Measurements from ENCODE around the gene DOCK3.
A peak's percentile ranks its signal among the peaks of the same experiment; 100 is the strongest.

The DOCK3 gene

DNA sequence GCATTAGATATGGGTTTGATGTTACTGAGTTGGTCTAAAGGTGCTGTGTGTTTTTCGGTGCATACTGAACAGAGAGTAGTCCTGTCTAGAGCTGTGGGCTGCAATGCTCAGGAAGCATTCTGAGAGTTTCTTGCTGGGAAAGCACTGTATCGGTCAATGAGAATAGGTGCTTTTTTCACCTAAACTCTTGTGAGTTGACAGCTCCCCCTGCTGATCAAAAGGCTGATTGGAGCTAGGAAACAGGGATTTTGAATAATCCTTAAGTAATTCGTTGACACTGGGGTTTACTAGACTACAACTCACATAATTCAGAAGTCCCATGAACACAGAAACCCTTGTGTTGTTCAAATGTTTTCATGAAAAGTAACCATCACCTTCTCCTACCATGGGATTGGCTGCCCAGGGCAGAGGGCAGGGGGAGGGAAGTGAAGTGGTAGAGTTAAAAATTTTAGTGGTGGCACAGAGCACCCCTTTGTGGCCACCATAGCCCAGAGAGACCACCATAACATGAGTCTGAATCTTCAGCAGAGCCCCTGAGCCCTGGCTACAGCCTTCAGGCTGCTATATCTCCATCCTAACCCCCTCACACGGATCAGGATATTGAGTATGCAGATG, 697.3 kb downstream of the DOCK3 start:
- Histone ChIP-seq H3K4me3 (ENCODE audit: low read depth, low read length) (no peak overlapping the region), H3K27me3 (ENCODE audit: insufficient read depth, low read depth, severe bottlenecking) (no peaks in the 10 kb centered on the region), H3K27ac (no peak overlapping the region), H3K9me3 (ENCODE audit: severe bottlenecking) (peaks cover 9% of the 10 kb centered on the region), H3K36me3 (no peaks in the 10 kb centered on the region; the same call in 1 of the 2 replicates)
- peak; percentile 81 for DNase-seq
- peak; percentile 61 for TF ChIP-seq CTCF (IDR thresholded peaks at IDR 0.05; ENCODE audit: low read depth, low read length)

DNA sequence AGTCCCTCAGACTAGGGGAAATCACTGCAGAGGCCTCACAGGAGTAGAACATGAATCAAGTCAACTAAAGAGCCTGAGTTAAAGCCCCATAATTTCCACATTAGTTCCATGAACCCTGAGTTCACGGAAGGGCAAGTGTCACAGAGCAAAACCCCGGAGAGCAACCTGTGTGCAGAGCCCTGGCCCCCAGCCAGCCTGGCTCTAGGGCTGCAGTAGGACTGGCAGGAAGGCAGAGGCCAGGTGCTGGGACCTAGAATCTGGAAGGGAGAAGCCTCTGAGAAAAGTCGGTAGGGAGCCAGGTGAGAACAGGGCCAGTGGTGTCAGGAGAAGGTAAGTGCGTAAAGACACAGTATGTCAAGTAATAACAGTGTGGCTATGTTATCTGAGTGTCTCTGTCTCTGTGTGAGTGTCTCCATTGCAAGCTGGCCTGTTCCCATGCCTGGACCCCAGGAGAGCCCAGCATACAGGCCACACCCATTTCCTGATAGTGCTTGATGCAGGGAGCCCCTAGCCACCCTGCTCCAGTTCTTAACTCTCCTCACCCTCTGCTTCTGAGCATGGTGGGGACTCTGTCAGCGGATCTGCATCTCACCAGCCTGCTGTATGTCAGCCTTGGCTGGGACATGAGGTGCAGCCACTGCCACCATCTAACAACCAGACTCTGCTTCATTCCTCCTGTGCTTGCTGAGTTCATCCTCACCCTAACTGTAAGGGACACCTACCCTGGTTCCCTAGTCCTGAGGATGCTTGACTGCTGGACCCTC, 699.1 kb downstream of the DOCK3 start:
- DNase-seq: no peak
- no peak overlapping the region for H3K4me3 ChIP-seq (ENCODE audit: low read depth, low read length)
- TF ChIP-seq CTCF (IDR thresholded peaks at IDR 0.05; ENCODE audit: low read depth, low read length): no peak
- H3K9me3 ChIP-seq (ENCODE audit: severe bottlenecking): no peaks in the 10 kb centered on the region
- no peaks in the 10 kb centered on the region for H3K36me3 ChIP-seq
- no peaks in the 10 kb centered on the region for H3K27me3 ChIP-seq (ENCODE audit: insufficient read depth, low read depth, severe bottlenecking)
- H3K27ac ChIP-seq: no peak overlapping the region

GRCh38 chr3:51374456-51374855, 699.7 kb downstream of the DOCK3 start:
- TF ChIP-seq CTCF (IDR thresholded peaks at IDR 0.05; ENCODE audit: low read depth, low read length): no peak
- no peaks in the 10 kb centered on the region for H3K27me3 ChIP-seq (ENCODE audit: insufficient read depth, low read depth, severe bottlenecking)

DNA sequence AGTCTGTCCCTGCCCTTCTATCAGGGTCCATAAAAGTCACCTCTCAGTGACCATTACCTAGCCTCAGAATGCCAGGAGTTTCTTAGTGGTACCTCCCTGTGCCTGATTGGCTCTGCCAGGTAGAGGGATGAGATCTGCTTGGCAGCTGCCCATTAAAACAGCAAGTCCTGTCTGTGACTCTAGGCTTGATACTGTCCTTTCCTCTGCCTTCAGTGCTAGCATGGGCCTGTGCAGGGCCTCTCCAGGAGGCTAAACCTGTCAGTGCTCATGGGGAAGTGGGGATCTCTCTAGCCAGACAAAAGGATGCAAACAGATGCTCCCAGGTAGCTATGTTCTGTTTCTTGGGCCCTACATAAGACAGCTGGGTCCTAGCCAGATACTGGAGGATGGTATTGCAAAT, 700.4 kb downstream of the DOCK3 start:
- Histone ChIP-seq H3K27me3 (ENCODE audit: insufficient read depth, low read depth, severe bottlenecking) (no peaks in the 10 kb centered on the region), H3K27ac (no peak overlapping the region), H3K9me3 (ENCODE audit: severe bottlenecking) (no peaks in the 10 kb centered on the region), H3K36me3 (no peaks in the 10 kb centered on the region), H3K4me3 (ENCODE audit: low read depth, low read length) (no peak overlapping the region)
- DNase-seq: no peak
- no peak for TF ChIP-seq CTCF (IDR thresholded peaks at IDR 0.05; ENCODE audit: low read depth, low read length)

More at GRCh38 chr3:51374456-51374855, 699.7 kb downstream of the DOCK3 start:
- no peak for DNase-seq
- H3K27ac ChIP-seq: no peak overlapping the region
- no peak overlapping the region for H3K4me3 ChIP-seq (ENCODE audit: low read depth, low read length)
- no peaks in the 10 kb centered on the region for H3K9me3 ChIP-seq (ENCODE audit: severe bottlenecking)
- H3K36me3 ChIP-seq: no peaks in the 10 kb centered on the region

DNA sequence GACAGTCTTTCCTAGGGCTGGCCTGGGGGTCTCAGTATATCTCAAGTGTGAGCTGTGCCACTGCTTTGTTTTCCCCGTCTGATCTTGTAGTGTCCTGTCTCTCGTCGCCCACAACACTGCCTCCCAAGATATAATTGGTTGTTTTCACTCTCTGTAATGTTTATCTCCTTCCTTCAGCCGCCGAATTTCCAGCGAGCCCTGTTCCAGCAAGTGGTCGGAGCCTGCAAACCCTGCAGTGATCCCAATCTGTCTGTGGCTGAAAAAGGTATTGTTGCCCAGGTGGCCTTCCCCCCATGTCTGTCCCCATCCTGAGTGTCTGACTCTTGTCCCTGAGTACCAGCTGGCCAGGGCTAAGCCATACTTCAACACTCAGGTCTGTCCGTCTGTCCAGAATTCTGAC, 700.8 kb downstream of the DOCK3 start:
- Histone ChIP-seq H3K9me3 (ENCODE audit: severe bottlenecking) (no peaks in the 10 kb centered on the region), H3K36me3 (no peaks in the 10 kb centered on the region), H3K4me3 (ENCODE audit: low read depth, low read length) (no peak overlapping the region), H3K27ac (no peak overlapping the region), H3K27me3 (ENCODE audit: insufficient read depth, low read depth, severe bottlenecking) (no peaks in the 10 kb centered on the region)
- DNase-seq: no peak
- no peak for TF ChIP-seq CTCF (IDR thresholded peaks at IDR 0.05; ENCODE audit: low read depth, low read length)
